Omental fat pad (tissue), 4 donors: ENCODE data around the gene GLIS2. TPM values are rescaled to one million over a fixed set of nuclear protein-coding genes. Genes with fewer than 3 reads are reported as not detected.
A peak's percentile ranks its signal among the peaks of the same experiment; 100 is the strongest.

Source experiments
- ATAC-seq: fragments of 150-250 bp; one replicate; pipeline ENCODE4 v1.9.1; 2016; ENCODE audit warnings: mild to moderate bottlenecking, moderate library complexity; ENCODE audit not compliant: low FRiP score
- DNase-seq: peaks from one replicate; pipeline ENCODE4 v3.0.0-alpha.2; 2019; ENCODE audit warnings: low spot score
- CTCF ChIP-seq, 3 donors: fragments of 450-650 bp; IDR thresholded peaks; one replicate each; pipeline ENCODE4 v1.5.1; 2016 to 2017; ENCODE audit warnings: antibody characterized with exemption in 3 of 3, mild to moderate bottlenecking in 3 of 3, moderate library complexity in 2 of 3
- total RNA-seq, 4 donors: library from RNA; depleted of rRNA; stranded (reverse); fragments of >200 nt; gene quantifications; one replicate each; pipeline ENCODE4 v1.1.0, GENCODE V29; 2016

GLIS2 gene
- total RNA-seq, 4 donors from 2014 or later, result 1.9 to 4.9 (median 3.0) TPM

- TF ChIP-seq CTCF (IDR thresholded peaks at IDR 0.05), result no peak
- no peak for ATAC-seq
Observed at GRCh38 chr16:4285167-4285566, 30.7 kb upstream of the GLIS2 start.

GRCh38 chr16:4288148-4288921, 27.5 kb upstream of the GLIS2 start:
- no peak for DNase-seq

More at GRCh38 chr16:4285167-4285566, 30.7 kb upstream of the GLIS2 start:
- DNase-seq, result no peak

GRCh38 chr16:4290236-4290830, 25.5 kb upstream of the GLIS2 start:
- no peak for TF ChIP-seq CTCF (IDR thresholded peaks at IDR 0.05)
- ATAC-seq (peak; percentile 46), DNase-seq (no peak)

More at GRCh38 chr16:4288148-4288921, 27.5 kb upstream of the GLIS2 start:
- ATAC-seq, result peak; percentile 55
- peak in 1 of 3 donors; percentile 84 for TF ChIP-seq CTCF (IDR thresholded peaks at IDR 0.05)

GRCh38 chr16:4291699-4292098, 24.2 kb upstream of the GLIS2 start:
- ATAC-seq (no peak), DNase-seq (no peak)

GRCh38 chr16:4293181-4293716, 22.6 kb upstream of the GLIS2 start:
- DNase-seq (no peak), ATAC-seq (no peak)
- TF ChIP-seq CTCF (IDR thresholded peaks at IDR 0.05), result no peak

More at GRCh38 chr16:4291699-4292098, 24.2 kb upstream of the GLIS2 start:
- TF ChIP-seq CTCF (IDR thresholded peaks at IDR 0.05), result no peak

- TF ChIP-seq CTCF (IDR thresholded peaks at IDR 0.05), result no peak
- DNase-seq (no peak), ATAC-seq (peak; percentile 75)
Observed at GRCh38 chr16:4293822-4294457, 21.9 kb upstream of the GLIS2 start.
